HG02870 (cell line): ENCODE measurements around the gene CSKMT.

Source experiments
- ATAC-seq: cut with Tn5 transposase; IDR thresholded peaks from one replicate; pipeline ENCODE4 v1.9.1; 2021; ENCODE audit warnings: mild to moderate bottlenecking, moderate library complexity; ENCODE audit not compliant: unreplicated experiment

CSKMT gene

DNA sequence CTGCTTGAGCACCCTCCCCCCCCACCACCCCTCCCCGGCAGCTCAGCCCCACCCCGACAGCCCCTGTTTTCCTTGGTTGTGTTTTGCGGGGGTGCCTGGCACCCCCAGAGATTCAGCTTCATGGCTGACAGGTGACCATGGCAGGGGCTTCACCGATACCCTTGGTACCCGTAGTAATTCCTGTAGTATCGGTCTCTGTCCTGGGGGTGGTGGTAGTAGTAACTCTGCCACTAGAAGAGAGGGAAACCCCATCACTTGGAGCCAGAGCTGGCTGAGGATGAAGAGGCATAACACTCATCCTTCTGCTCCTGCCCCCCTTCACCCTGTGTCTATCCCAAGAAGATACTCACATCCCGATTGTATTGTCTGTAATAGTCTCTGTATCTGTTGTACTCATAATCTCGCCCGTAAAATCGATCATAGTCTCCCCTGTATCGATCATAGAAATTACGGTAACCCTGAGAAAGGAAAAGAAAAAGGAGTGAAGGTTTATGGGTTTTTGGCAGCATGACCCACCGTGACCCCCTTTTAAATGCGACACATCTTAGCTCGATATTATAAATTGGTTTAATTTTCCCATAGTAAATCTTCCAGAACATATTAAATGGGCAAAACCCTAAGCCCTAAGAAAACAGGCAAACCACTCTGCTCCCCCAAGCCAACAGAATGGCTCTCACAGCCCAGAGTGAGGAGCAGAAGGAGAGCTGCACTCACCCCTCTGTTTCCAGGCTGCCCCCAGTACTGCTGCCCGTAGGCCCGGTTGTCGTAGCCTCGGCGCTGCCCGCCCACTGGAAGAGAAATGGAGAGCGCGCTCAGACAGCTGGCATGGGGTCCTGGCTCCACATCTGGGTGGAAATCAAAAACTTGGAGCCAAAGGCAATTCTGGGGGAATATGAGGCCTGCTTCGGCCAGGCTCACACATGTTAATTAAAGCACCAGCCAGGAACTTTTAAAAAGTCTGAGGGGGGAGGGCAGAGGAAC lies 50.3 kb downstream of the CSKMT start:
- no peak for ATAC-seq

DNA sequence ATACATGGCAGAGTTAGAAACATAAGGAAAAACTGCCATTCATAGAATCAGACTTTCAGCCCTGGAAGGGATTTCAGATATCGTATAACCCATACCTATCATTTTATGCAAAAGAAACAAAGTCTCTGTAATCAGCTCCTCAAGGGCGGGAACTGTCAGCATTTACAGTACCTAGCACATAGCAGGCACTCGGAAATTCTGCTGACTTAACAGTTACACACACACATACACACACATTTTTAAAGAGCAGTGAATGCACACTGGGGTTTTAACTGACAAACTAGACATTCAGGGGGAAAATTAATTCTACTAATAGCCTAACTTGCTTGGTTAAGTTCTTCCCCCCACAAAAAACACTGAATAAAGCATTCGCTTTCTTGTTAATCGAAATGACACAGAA lies 51.1 kb downstream of the CSKMT start:
- no peak for ATAC-seq

DNA sequence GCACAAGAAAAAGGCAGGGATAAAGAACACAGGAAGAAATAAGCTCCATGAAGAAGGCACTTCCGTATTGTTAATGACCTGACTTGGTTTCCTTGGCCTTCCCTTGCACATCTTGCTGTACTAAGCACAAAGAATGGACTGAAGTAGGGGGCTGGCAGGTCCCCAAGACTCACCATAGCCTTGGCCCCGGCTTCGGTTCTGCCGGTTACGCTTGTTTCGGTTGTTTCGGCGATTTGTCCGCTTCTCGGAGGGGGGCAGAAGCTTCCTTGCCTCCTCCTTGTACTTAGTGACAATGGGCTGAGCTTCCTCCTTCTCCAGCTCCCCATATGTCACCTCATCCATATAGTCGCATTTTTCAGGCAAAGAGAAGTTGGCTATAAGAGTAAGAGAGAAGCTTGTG lies 51.7 kb downstream of the CSKMT start:
- no peak for ATAC-seq
